IMR-90 (cell line): Measurements from ENCODE around the gene DDX39A.
"Not testable (repeated sequence)": the region's sequence is repeated elsewhere in the genome, so short reads cannot be mapped to it uniquely, and the experiment has no call there.

Experiments
- MXI1 ChIP-seq: IDR thresholded peaks from 2 replicates; pipeline ENCODE4 v1.6.1; 2012; ENCODE audit warnings: low read depth, mild to moderate bottlenecking, low read length, moderate library complexity, borderline replicate concordance
- POLR2A ChIP-seq: IDR thresholded peaks from 2 replicates; pipeline ENCODE4 v1.6.1; 2012; ENCODE audit warnings: mild to moderate bottlenecking, low read depth, low read length
- RCOR1 ChIP-seq: IDR thresholded peaks from 2 replicates; pipeline ENCODE4 v1.6.1; 2012; ENCODE audit warnings: mild to moderate bottlenecking, low read length, improper control_type of control experiment; ENCODE audit not compliant: insufficient replicate concordance
- TF ChIP-seq, protein P1 (sequence below): conservative IDR thresholded peaks from 2 replicates; pipeline ENCODE4 v1.5.1; 2012; ENCODE audit warnings: mild to moderate bottlenecking, low read depth, low read length, improper control_type of control experiment

DNA sequence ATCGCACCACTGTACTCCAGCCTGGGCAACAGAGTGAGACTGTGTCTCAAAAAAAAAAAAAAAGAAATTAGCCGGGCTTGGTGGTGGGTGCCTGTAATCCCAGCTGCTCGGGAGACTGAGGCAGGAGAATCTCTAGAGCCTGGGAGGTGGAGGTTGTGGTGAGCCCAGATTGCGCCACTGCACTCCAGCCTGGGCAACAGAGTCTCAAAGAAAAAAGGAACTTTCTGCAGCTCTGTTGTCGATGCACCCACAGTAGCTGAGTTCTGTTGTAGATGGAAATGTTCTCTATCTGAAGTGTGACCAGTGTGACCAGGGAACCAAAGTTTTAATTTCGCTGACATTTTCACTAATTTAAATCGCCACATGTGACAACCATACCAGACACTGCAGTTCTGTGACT, 43.3 kb upstream of the DDX39A start:
- TF ChIP-seq MXI1, RCOR1, POLR2A: not testable (repeated sequence)
- TF ChIP-seq, protein P1, sequence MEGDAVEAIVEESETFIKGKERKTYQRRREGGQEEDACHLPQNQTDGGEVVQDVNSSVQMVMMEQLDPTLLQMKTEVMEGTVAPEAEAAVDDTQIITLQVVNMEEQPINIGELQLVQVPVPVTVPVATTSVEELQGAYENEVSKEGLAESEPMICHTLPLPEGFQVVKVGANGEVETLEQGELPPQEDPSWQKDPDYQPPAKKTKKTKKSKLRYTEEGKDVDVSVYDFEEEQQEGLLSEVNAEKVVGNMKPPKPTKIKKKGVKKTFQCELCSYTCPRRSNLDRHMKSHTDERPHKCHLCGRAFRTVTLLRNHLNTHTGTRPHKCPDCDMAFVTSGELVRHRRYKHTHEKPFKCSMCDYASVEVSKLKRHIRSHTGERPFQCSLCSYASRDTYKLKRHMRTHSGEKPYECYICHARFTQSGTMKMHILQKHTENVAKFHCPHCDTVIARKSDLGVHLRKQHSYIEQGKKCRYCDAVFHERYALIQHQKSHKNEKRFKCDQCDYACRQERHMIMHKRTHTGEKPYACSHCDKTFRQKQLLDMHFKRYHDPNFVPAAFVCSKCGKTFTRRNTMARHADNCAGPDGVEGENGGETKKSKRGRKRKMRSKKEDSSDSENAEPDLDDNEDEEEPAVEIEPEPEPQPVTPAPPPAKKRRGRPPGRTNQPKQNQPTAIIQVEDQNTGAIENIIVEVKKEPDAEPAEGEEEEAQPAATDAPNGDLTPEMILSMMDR = not testable (repeated sequence)
